DND-41 (cell line): ENCODE measurements around the gene RPL7A.

Experiments
- EZH2 ChIP-seq: IDR thresholded peaks from 3 replicates; pipeline ENCODE4 v1.6.1; 2012; ENCODE audit warnings: borderline replicate concordance, low read depth, mild to moderate bottlenecking, moderate library complexity, low read length, inconsistent platforms; ENCODE audit not compliant: severe bottlenecking
- TF ChIP-seq, protein P1 (sequence below): IDR thresholded peaks from 2 replicates; pipeline ENCODE4 v1.5.1; 2012; ENCODE audit warnings: borderline replicate concordance, low read length, moderate library complexity, mild to moderate bottlenecking; ENCODE audit not compliant: poor library complexity, severe bottlenecking; ENCODE audit errors: extremely low read depth

DNA sequence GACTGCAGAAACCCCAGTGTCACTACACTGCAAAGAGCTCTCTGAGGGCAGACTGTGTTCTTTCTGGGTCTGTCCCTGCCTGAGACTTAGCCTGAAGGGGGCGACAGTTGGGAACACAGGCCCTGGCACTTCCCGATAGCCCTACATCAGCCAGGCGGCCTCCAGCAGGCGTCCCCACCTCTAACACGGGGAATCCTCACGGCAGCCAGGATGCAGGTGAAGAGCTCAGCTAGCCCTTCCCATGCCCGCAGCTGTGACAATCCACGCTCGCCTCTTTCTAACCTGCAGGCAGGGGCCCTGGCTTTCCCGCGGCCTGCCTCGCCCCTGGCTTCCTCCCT lies 6.0 kb upstream of the RPL7A start:
- TF ChIP-seq, protein P1, sequence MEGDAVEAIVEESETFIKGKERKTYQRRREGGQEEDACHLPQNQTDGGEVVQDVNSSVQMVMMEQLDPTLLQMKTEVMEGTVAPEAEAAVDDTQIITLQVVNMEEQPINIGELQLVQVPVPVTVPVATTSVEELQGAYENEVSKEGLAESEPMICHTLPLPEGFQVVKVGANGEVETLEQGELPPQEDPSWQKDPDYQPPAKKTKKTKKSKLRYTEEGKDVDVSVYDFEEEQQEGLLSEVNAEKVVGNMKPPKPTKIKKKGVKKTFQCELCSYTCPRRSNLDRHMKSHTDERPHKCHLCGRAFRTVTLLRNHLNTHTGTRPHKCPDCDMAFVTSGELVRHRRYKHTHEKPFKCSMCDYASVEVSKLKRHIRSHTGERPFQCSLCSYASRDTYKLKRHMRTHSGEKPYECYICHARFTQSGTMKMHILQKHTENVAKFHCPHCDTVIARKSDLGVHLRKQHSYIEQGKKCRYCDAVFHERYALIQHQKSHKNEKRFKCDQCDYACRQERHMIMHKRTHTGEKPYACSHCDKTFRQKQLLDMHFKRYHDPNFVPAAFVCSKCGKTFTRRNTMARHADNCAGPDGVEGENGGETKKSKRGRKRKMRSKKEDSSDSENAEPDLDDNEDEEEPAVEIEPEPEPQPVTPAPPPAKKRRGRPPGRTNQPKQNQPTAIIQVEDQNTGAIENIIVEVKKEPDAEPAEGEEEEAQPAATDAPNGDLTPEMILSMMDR, result peak; percentile 25
- no peak for TF ChIP-seq EZH2
